IMR-90 (cell line): ENCODE measurements around the gene UBE2C.

Experiments used
- BHLHE40 ChIP-seq: fragments of 150-350 bp; IDR thresholded peaks from 2 replicates; pipeline ENCODE4 v1.6.1; 2016; ENCODE audit warnings: mild to moderate bottlenecking, low read depth, low read length
- CHD1 ChIP-seq: IDR thresholded peaks from 2 replicates; pipeline ENCODE4 v1.6.1; 2012; ENCODE audit warnings: low read depth, low read length, improper control_type of control experiment
- POLR2A ChIP-seq: IDR thresholded peaks from 2 replicates; pipeline ENCODE4 v1.6.1; 2012; ENCODE audit warnings: mild to moderate bottlenecking, low read depth, low read length
- SMC3 ChIP-seq: fragments of 150-350 bp; IDR thresholded peaks from 2 replicates; pipeline ENCODE4 v1.6.1; 2016; ENCODE audit warnings: low read depth, mild to moderate bottlenecking, antibody characterized with exemption, low read length, moderate library complexity
- TF ChIP-seq, protein P1 (sequence below): conservative IDR thresholded peaks from 2 replicates; pipeline ENCODE4 v1.5.1; 2012; ENCODE audit warnings: mild to moderate bottlenecking, low read depth, low read length, improper control_type of control experiment

DNA sequence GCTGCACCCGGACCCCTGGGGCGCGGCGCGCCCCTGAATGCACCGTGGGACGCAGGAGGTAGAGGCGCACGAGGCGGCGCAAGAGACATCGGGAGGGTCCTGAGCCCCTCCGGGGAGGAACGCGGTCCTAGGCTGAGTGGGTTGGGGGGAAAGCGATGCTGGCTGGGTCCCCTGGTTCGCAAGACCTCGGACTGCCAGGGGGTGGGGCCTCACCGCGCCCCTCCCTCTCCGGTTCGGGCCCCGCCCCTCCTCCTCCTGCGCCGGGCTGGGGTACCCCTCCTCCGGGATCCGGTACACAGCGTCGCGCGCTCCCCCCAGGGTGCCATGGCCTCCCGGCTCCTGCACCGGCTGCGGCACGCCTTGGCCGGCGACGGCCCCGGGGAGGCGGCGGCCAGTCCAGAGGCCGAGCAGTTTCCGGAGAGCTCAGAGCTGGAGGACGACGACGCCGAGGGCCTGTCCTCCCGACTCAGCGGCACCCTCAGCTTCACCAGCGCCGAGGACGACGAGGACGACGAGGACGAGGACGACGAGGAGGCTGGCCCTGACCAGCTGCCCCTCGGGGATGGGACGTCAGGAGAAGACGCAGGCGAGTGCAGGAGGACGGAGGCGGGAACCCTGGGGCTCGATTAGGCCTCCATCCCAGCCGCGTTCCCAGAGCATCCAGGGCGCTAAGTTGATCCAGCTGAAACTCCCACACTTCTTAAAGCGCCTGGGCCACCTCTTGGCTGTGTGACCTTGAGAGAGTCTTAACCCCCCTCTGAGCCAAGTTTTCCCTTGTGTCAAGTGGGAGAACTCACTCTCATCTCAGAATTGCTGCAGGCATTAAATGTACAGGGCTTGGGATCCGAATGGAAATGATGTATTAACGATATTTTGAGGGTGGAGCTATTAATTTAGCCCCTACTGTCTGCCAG, 21.7 kb downstream of the UBE2C start:
- TF ChIP-seq BHLHE40 (no peak), POLR2A (no peak; the same call in 1 of the 2 replicates), SMC3 (no peak), CHD1 (no peak)
- TF ChIP-seq, protein P1, sequence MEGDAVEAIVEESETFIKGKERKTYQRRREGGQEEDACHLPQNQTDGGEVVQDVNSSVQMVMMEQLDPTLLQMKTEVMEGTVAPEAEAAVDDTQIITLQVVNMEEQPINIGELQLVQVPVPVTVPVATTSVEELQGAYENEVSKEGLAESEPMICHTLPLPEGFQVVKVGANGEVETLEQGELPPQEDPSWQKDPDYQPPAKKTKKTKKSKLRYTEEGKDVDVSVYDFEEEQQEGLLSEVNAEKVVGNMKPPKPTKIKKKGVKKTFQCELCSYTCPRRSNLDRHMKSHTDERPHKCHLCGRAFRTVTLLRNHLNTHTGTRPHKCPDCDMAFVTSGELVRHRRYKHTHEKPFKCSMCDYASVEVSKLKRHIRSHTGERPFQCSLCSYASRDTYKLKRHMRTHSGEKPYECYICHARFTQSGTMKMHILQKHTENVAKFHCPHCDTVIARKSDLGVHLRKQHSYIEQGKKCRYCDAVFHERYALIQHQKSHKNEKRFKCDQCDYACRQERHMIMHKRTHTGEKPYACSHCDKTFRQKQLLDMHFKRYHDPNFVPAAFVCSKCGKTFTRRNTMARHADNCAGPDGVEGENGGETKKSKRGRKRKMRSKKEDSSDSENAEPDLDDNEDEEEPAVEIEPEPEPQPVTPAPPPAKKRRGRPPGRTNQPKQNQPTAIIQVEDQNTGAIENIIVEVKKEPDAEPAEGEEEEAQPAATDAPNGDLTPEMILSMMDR = no peak
